NCI-H2227 treated with DMSO at 0.1 percent for 48 hours (cell line): Measurements from ENCODE around the gene PHF2.

ENCODE experiments used
- DNase-seq: peaks from one replicate; lab custom pipeline; 2025; lab: John Stamatoyannopoulos, UW

Gene PHF2

GRCh38 chr9:93568169-93568568, 8.2 kb upstream of the PHF2 start:
- DNase-seq, result no peak

GRCh38 chr9:93569621-93570174, 6.7 kb upstream of the PHF2 start:
- DNase-seq, result no peak

DNA sequence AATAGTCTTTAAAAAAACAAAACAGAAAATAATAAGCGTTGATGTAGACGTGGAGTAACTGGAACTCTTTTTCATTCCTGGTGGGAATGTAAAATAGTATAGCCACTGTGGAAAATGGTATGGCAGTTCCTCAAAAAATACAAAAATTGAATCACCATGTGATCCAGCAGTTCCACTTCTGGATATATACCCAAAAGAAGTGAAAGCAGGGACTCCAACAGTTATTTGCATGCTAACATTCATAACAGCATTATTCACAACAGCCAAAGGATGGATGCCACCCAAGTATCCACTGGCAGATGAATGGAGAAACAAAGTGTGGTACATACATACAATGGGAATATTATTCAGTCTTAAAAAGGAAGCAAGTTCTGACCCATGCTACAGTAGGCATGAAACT, 4.2 kb upstream of the PHF2 start:
- no peak for DNase-seq

DNA sequence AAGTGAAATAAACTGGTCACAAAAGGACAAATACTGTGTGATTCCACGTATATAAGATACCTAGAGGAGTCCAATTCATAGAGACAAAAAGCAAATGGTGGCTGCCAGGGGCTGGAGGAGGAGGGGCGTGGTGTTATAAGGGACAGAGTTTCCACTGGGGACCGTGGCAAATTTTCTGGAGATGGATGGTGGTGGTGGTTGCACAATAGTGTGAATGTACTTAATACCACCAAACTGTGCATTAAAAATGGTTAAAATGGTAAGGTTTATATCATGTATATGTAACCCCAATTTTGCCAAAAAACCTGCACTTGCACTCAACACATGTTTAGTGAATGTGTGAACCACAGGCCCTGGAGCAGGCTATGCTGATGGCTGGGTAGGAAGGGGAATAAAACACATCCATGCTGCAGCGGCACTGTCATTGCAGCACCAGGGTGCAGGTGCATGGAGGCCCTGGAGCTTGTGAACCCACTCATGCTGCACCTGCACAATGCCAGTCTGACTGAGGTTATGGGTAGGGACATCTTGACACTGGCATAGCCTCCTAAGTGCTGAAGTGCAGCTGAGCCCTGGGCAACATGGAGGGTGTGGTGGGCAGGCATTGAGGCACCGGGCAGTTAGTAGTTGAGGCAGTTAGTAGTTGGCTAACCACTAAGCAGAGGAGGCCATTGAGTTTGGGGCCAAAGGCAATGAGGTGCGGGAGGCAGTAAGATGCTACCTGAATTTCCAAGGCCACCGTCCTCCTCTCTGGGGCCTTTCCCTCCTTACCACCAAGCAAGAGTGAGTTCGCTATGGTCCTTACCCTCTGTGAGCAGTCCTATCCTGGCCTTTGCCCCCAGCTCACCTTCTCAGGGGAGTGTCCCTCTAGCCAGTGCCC, 3.5 kb upstream of the PHF2 start:
- DNase-seq, result no peak

DNA sequence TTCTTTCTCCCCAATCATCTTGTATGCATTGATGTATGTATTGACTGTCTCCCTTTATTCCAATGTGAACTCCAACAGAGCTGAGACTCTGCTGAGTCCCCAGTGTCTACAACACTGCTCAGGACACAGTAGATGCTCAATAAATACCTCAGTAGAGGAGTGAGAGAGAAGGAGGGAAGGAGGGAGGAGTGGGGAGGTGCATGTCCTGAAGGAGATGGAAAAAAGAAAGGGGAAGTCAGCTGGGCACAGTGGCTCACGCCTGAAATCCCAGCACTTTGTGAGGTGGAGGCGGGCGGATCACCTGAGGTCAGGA, 2.9 kb upstream of the PHF2 start:
- DNase-seq, result no peak

DNA sequence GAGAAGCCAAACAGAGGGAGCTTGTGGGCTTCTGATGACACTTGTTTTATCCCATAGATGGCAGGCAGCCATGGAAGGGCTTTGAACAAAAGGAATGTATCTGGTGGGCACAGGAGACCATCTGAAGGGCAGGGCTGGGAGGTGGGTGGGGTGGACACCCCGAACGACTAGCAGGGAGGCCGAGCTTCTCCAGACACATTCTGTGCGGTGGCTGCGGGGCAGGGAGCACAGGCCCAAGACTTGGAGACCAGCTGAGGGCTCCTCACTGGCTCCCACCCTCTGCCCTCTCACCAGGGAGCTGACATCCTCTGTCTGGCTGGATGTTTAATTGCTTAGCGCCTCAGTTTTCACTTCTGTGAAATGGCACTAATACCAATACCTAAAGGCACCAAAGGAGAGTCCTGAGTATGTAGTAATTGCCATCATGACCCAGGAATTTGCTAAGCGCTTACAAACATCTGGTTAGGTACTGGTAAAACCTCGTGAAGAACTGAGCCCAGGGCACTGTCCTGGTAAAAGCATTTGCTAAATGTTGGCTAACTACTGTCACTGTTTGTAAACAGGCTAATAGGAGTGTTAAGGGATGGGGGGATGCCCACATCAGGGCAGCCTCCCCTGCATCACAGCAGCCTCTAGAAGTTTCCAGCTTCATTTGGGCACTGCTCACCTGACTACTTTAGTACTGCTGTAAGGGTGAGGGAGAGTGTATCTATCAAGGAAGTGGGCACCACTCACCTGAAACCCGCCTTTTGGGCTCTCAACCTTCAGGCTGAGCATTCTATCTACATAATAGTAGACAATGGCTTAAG, 2.1 kb upstream of the PHF2 start:
- DNase-seq, result no peak

GRCh38 chr9:93574900-93575795, 1.2 kb upstream of the PHF2 start:
- DNase-seq, result no peak

GRCh38 chr9:93575796-93576257, 557 bp upstream of the PHF2 start:
- DNase-seq, result no peak

DNA sequence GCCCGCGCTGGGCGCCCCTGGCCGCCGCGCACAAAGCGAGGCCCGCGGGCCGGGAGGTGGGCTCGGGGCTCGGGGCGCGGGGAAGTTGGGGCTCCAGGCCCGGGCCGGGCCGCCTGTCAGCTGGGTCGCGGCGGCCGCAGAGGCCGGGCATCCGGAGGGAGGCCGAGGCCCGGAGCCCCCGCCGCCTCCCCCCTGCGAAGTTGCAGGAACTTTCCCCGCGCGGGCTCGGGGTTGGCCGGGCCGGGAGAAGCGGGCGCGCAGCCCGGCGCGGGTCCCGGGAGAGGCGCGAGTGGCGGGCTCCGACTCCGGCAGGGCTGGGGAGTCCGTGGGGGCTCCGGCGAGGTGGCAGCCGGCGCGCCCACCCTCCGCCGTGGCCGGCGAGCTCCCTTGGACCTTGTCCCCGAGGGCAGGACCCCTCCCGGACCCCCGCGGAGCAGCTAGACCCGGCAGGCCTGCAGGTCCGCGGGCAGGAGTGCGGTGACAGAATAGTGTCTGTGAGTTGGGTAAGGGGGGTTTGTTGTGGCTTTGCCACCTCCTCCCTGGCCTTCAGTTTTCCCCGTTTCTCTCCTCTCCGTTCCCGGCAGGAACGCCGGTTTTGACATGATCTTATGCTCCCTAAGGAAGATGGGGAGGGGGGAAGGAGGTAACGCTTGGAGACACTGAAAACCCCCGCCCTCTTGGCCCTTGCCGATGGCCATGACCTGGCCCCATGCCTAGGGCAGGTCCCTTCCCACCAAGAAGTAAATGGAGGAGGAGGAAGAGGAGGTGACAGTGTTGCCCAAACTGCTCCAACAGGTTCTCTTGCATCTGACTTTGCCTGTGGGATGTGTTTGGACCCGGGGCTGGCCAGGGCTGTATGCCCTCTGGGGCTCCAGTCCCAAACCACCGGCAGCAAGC, 942 bp downstream of the PHF2 start:
- no peak for DNase-seq

GRCh38 chr9:93577975-93578682, 1.7 kb downstream of the PHF2 start:
- DNase-seq, result no peak

DNA sequence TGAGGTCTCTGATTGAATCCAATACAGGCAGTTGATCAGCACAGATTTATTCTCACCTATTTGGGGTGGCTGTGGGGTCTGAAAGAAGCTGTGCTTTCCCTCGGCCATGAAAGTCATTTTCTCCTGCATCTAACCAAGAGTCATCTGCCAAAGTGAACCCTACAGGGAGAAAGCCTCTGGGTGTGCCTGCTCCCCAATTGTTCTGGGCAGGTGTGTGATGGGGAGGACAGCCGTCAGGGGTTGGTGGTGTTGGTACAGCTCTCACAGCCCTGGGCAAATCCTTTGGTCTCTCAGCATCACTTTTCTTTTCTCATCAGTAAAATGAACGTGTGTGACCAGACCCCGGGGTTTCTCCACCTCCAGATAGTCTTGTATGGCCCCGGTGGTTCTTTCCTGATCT, 2.5 kb downstream of the PHF2 start:
- no peak for DNase-seq

- DNase-seq, result no peak
Observed at GRCh38 chr9:93579711-93580516, 3.5 kb downstream of the PHF2 start.

DNA sequence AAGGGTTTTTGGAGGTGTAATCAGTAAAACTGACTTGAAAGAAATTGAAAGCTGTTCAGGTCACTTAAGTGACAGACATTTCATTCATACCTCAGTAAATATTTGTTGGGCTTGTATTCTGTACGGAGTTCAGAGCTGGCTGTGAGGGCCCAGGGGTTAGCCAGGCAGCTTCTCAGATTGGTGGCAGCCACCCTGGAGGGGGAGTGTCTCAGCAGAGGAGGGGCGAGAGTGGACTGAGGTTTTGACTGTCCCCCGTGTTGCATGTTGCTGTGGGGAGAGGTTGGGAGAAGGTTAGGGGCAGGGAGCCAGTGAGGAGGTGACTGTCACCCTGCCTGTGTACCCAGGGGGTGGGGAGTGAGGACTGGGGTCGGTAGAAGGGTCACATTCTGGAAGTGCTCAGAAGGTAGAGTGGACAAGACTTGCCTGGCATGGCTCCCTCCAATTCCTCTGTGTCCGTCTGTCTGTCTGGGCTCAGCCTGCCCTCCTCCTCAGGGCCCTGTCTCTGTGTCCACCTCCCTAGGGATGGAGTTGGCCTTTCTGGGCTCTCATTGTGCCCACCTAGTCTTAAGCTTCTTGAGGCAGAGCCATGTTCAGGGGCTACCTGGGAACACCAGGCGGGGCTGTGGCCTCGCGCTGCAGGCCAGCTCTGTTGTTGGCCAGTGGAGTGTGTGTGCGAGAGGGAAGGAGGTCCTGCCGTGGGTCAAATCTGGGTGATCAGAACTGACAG, 4.4 kb downstream of the PHF2 start:
- DNase-seq, result no peak

DNA sequence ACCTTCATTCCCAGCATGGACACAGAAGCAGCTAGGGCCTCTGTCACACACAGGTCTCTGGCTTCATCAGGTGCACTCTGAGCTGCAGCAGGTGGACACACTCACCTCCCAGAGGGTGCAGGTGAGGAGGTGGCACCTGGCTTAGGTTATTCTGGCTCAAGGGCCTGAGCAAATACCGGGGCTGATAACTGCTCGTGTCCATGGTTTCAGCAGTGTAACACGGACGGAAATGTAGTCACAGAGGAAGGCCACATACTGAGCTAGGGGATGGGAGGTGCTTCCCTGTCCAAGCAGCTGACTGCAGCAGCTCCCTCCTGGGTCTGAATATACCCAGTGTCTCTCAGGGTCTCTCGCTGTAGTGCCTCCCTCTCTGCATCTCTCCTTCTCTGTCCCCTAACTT, 5.7 kb downstream of the PHF2 start:
- no peak for DNase-seq

GRCh38 chr9:93582550-93582949, 6.2 kb downstream of the PHF2 start:
- DNase-seq, result no peak

- DNase-seq, result no peak
Observed at GRCh38 chr9:93585259-93585658, 8.9 kb downstream of the PHF2 start.

GRCh38 chr9:93585695-93586094, 9.3 kb downstream of the PHF2 start:
- DNase-seq, result no peak

DNA sequence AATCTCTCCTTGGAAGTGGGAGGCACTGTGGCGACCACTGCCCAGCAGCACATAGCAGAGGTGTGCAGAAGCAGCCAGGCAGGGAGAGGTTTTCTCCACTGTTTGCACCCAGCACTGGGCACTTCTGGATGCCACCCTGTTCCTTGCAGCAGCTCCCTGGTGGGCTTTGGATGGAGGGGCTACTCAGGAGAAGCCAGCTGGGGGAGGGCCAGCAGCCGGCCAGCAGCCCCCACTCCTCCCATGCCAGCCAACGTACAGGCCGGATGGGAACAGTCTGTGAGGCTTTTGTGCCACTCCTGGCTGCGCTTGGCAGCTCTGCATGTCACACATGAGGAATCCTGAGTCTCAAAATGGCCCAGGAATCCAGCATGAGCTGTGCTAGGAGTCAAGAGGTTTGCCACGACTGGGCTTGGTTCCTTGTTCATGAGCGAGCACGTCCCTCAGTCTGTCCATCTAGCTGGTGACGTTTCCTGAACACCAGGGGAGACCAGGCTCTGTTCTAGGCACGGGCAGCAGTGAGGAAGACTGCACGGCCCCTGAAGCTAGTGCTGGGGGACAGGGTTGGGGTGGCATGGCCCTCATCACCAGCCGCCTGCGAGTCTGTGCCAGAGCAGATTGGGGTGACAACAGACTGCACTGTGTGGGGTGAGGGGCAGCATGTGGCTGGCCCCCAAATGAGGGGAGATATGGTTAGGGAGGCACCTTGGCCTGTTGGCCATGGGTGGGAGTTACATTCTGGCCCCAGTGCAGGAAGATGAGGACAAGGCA, 10.1 kb downstream of the PHF2 start:
- no peak for DNase-seq
